Measurements from ENCODE around the gene LAIR1. TPM values are rescaled to one million over a fixed set of nuclear protein-coding genes. Genes with fewer than 3 reads are reported as not detected.

LAIR1 gene
- total RNA-seq, 1 experiment from 2014 or later: not detected

DNA sequence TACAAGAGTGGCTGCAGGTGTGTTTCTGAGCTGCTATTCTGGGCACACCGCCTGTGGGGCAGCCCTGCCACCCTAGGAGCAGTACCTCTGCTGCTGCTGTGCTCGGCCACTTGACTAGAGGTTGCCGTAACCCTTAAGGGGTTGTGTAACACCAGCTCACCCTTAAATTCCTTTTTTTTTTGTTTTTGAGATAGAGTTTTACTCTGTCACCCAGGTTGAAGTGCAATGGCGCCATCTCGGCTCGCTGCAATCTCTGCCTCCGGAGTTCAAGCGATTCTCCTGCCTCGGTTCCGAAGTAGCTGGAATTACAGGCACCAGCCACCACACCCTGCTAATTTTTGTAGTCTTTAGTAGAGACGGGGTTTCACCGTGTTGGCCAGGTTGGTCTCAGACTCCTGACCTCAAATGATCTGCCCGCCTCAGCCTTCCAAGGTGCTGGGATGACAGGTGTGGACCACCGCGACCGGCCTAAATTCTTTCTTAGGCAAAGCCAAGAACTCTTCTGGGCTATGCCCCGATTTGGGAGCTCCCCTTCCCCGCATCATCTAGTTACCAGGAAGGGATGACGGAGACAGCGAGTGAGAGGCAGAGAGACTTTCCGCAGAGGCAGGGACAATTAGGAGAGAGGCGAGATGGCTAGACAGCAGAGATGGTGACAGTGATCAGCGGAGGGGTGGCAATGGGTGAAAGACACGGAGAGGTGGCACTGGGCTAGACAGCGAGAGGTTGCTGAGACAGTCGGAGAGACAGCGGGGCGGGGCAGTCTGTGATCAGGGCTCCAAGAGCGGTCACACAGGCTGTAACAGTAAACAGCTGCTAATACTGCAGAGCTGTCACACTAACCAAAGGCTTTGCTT, 47.4 kb downstream of the LAIR1 start:
- ChIA-PET CTCF (interaction anchor here (1.0 kb wide), 1 partner anchor 13 kb away, joined by 3 read pairs; no protein-coding TSS in a partner anchor), POLR2A (no interaction called here)
- Mint-ChIP-seq H3K36me3 (ENCODE audit: insufficient read depth, unreplicated experiment) (peaks cover 5% of the 10 kb centered on the region), H3K27me3 (ENCODE audit: insufficient read depth, unreplicated experiment) (peaks cover 23% of the 10 kb centered on the region), H3K9me3 (ENCODE audit: unreplicated experiment) (peaks cover 17% of the 10 kb centered on the region), H3K27ac (ENCODE audit: unreplicated experiment) (no peak overlapping the region), H3K4me3 (ENCODE audit: unreplicated experiment) (no peak overlapping the region), H3K4me1 (ENCODE audit: low read depth, unreplicated experiment) (no peaks in the 10 kb centered on the region)
- no peaks in the 10 kb centered on the region for H3K36me3 ChIP-seq (ENCODE audit: control insufficient read depth, insufficient read depth, low read length)
- H3K9me3 ChIP-seq: 0 out of 2 replicates have a peak, but pooled peaks cover 3% of the 10 kb centered on the region
- no peaks in the 10 kb centered on the region for H3K27me3 ChIP-seq (replicated peaks; ENCODE audit: control insufficient read depth, insufficient read depth, low read length)
- intact Hi-C loops (cut with micrococcal nuclease; ENCODE audit: unreplicated experiment): no loop called here
- no TSS peak for BruUV-seq (replicated peaks)
- H3K4me1 ChIP-seq: no peaks in the 10 kb centered on the region
- TF ChIP-seq CTCF (IDR thresholded peaks at IDR 0.05; ENCODE audit: insufficient read depth in 1 of 2, low read depth in 1 of 2, low read length in 1 of 2, severe bottlenecking in 1 of 2, unreplicated experiment in 1 of 2): no peak
- DNase-seq: no peak
- no peak overlapping the region for H3K4me3 ChIP-seq (ENCODE audit: low read depth, low read length)

DNA sequence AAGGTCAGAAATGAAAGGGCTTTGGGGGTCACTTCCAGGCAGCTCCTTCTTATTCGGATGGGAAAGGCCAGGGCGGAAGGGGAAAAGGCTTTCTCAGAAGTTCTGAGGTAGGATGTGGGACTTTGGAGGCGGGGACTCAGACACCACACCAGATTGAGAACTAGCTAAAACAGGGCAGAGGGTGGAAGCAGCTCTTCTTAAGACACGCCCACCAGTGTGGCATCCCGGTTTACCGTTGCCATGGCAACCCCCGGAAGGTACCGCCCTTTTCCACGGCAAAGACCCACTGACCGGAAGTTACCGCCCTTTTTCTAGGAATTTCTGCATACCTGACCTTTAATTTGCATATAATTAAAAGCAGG, 48.0 kb downstream of the LAIR1 start:
- H3K27me3 Mint-ChIP-seq (ENCODE audit: insufficient read depth, unreplicated experiment): peaks cover 23% of the 10 kb centered on the region
- H3K9me3 Mint-ChIP-seq (ENCODE audit: unreplicated experiment): peaks cover 11% of the 10 kb centered on the region
- H3K4me3 Mint-ChIP-seq (ENCODE audit: unreplicated experiment): no peak overlapping the region
- H3K4me1 Mint-ChIP-seq (ENCODE audit: low read depth, unreplicated experiment): no peaks in the 10 kb centered on the region
- H3K4me1 ChIP-seq: no peaks in the 10 kb centered on the region
- intact Hi-C loops (cut with micrococcal nuclease; ENCODE audit: unreplicated experiment): no loop called here
- H3K36me3 ChIP-seq (ENCODE audit: control insufficient read depth, insufficient read depth, low read length): no peaks in the 10 kb centered on the region
- H3K9me3 ChIP-seq: 0 out of 2 replicates have a peak, but pooled peaks cover under 1% of the 10 kb centered on the region
- ChIA-PET CTCF (no interaction called here), POLR2A (no interaction called here)
- no peak overlapping the region for H3K27ac Mint-ChIP-seq (ENCODE audit: unreplicated experiment)
- TF ChIP-seq CTCF (IDR thresholded peaks at IDR 0.05; ENCODE audit: insufficient read depth in 1 of 2, low read depth in 1 of 2, low read length in 1 of 2, severe bottlenecking in 1 of 2, unreplicated experiment in 1 of 2): no peak
- peaks cover 5% of the 10 kb centered on the region for H3K36me3 Mint-ChIP-seq (ENCODE audit: insufficient read depth, unreplicated experiment)
- no peak for DNase-seq
- H3K27me3 ChIP-seq (replicated peaks; ENCODE audit: control insufficient read depth, insufficient read depth, low read length): no peaks in the 10 kb centered on the region
- no TSS peak for BruUV-seq (replicated peaks)
- H3K4me3 ChIP-seq (ENCODE audit: low read depth, low read length): no peak overlapping the region

GRCh38 chr19:54315956-54316355, 48.8 kb downstream of the LAIR1 start:
- Histone ChIP-seq H3K4me1 (no peaks in the 10 kb centered on the region), H3K9me3 (no peaks in the 10 kb centered on the region), H3K36me3 (ENCODE audit: control insufficient read depth, insufficient read depth, low read length) (no peaks in the 10 kb centered on the region), H3K27me3 (replicated peaks; ENCODE audit: control insufficient read depth, insufficient read depth, low read length) (no peaks in the 10 kb centered on the region), H3K4me3 (ENCODE audit: low read depth, low read length) (no peak overlapping the region)
- no peak overlapping the region for H3K4me3 Mint-ChIP-seq (ENCODE audit: unreplicated experiment)
- intact Hi-C loops (cut with micrococcal nuclease; ENCODE audit: unreplicated experiment): no loop called here
- H3K36me3 Mint-ChIP-seq (ENCODE audit: insufficient read depth, unreplicated experiment): peaks cover 1% of the 10 kb centered on the region
- ChIA-PET CTCF (no interaction called here), POLR2A (no interaction called here)
- no TSS peak for BruUV-seq (replicated peaks)
- TF ChIP-seq CTCF (IDR thresholded peaks at IDR 0.05; ENCODE audit: insufficient read depth in 1 of 2, low read depth in 1 of 2, low read length in 1 of 2, severe bottlenecking in 1 of 2, unreplicated experiment in 1 of 2): no peak
- H3K27ac Mint-ChIP-seq (ENCODE audit: unreplicated experiment): no peak overlapping the region
- no peak for DNase-seq
- peaks cover 21% of the 10 kb centered on the region for H3K27me3 Mint-ChIP-seq (ENCODE audit: insufficient read depth, unreplicated experiment)
- H3K4me1 Mint-ChIP-seq (ENCODE audit: low read depth, unreplicated experiment): no peaks in the 10 kb centered on the region
- peaks cover 3% of the 10 kb centered on the region for H3K9me3 Mint-ChIP-seq (ENCODE audit: unreplicated experiment)
